Measurements from ENCODE around the gene SLX9.
A peak's percentile ranks its signal among the peaks of the same experiment; 100 is the strongest.

SLX9 gene

GRCh38 chr21:45001134-45002095, 61.6 kb downstream of the SLX9 start:
- no peak for DNase-seq (ENCODE audit: low read depth in 2 of 2)

- DNase-seq (ENCODE audit: low read depth in 2 of 2) = no peak
Observed at GRCh38 chr21:45002381-45003204, 62.8 kb downstream of the SLX9 start.

- DNase-seq (ENCODE audit: low read depth in 2 of 2) = no peak
Observed at GRCh38 chr21:45003331-45004058, 63.7 kb downstream of the SLX9 start.

GRCh38 chr21:45004059-45004422, 64.2 kb downstream of the SLX9 start:
- no peak for DNase-seq (ENCODE audit: low read depth in 2 of 2)

GRCh38 chr21:45004481-45005247, 64.8 kb downstream of the SLX9 start:
- DNase-seq (ENCODE audit: low read depth in 2 of 2) = no peak

GRCh38 chr21:45006536-45007095, 66.8 kb downstream of the SLX9 start:
- no peak for DNase-seq (ENCODE audit: low read depth in 2 of 2)

- DNase-seq (ENCODE audit: low read depth in 2 of 2) = no peak
Observed at GRCh38 chr21:45009616-45010015, 69.8 kb downstream of the SLX9 start.

GRCh38 chr21:45010096-45010495, 70.3 kb downstream of the SLX9 start:
- no peak for DNase-seq (ENCODE audit: low read depth in 2 of 2)

- no peak for DNase-seq (ENCODE audit: low read depth in 2 of 2)
Observed at GRCh38 chr21:45010860-45011259, 71.0 kb downstream of the SLX9 start.

- DNase-seq (ENCODE audit: low read depth in 2 of 2) = no peak
Observed at GRCh38 chr21:45011426-45011825, 71.6 kb downstream of the SLX9 start.

GRCh38 chr21:45011911-45012661, 72.3 kb downstream of the SLX9 start:
- DNase-seq (ENCODE audit: low read depth in 2 of 2) = peak; percentile 88 to 91

- no peak for DNase-seq (ENCODE audit: low read depth in 2 of 2)
Observed at GRCh38 chr21:45012662-45013259, 72.9 kb downstream of the SLX9 start.

- DNase-seq (ENCODE audit: low read depth in 2 of 2) = no peak
Observed at GRCh38 chr21:45013260-45013841, 73.5 kb downstream of the SLX9 start.

GRCh38 chr21:45014747-45015468, 75.1 kb downstream of the SLX9 start:
- no peak for DNase-seq (ENCODE audit: low read depth in 2 of 2)

GRCh38 chr21:45015469-45015860, 75.6 kb downstream of the SLX9 start:
- DNase-seq (ENCODE audit: low read depth in 2 of 2) = no peak

GRCh38 chr21:45016031-45016405, 76.2 kb downstream of the SLX9 start:
- no peak for DNase-seq (ENCODE audit: low read depth in 2 of 2)

GRCh38 chr21:45016406-45017038, 76.7 kb downstream of the SLX9 start:
- DNase-seq (ENCODE audit: low read depth in 2 of 2) = no peak

Data from fibroblast of skin of left biceps (primary cell).